Adrenal gland (tissue), 12 donors: Measurements from ENCODE around the gene PTPN1. TPM values are rescaled to one million over a fixed set of nuclear protein-coding genes. Genes with fewer than 3 reads are reported as not detected.

Experiments used
- DNase-seq, 7 donors: peaks; one replicate each; pipeline ENCODE4 v3.0.0-alpha.2; 2019 to 2020
- H3K27ac ChIP-seq, 5 donors: fragments of 200-600 bp; sonication (generic) in 4 of 5; 1 replicate in 3 of 5; 2 replicates in 2 of 5; pipeline versions ENCODE4 v1.5.1 to v1.8.0; 2016 to 2020; ENCODE audit warnings: mild to moderate bottlenecking in 1 of 5
- H3K27me3 ChIP-seq: fragments of 200-600 bp; 2 replicates; pipeline ENCODE4 v1.8.0; 2021
- H3K36me3 ChIP-seq, 2 donors: fragments of 200-600 bp; replicated peaks in 1 of 2; 1 replicate in 1 of 2; 2 replicates in 1 of 2; pipeline versions ENCODE4 v1.5.1 to v1.8.0; 2018 to 2022
- H3K4me1 ChIP-seq, 2 donors: fragments of 200-600 bp; replicated peaks in 1 of 2; 1 replicate in 1 of 2; 2 replicates in 1 of 2; pipeline versions ENCODE4 v1.5.1 to v1.8.0; 2018 to 2021
- H3K4me3 ChIP-seq, 4 donors: fragments of 200-600 bp; sonication (generic) in 3 of 4; one replicate each; pipeline ENCODE4 v1.5.1; 2016 to 2018
- H3K9me3 ChIP-seq, 3 donors: fragments of 200-600 bp; sonication (generic) in 1 of 3; replicated peaks in 1 of 3; 1 replicate in 2 of 3; 2 replicates in 1 of 3; pipeline versions ENCODE4 v1.5.1 to v1.8.0; 2016 to 2021
- POLR2A ChIP-seq, 2 donors: fragments of 450-650 bp; IDR thresholded peaks; one replicate each; pipeline ENCODE4 v1.6.1; 2017; ENCODE audit warnings: antibody characterized with exemption in 2 of 2, mild to moderate bottlenecking in 2 of 2, moderate library complexity in 1 of 2
- WGBS, 4 donors: extraction: QIAGEN DNeasy Blood & Tissue Kit in 2 of 4; methylation state at CpG; one replicate each; pipeline versions ENCODE4 v1.1.5 to v1.1.7; 2013 to 2017; 5-methylcytosine and 5-hydroxymethylcytosine counted together
- intact Hi-C, 2 donors: fragments of 100-400 bp; cut with DNase I; formaldehyde crosslinking; loops; one replicate each; pipeline versions ENCODE4 v1.14.1 to v1.15.0; 2022 to 2023
- polyA plus RNA-seq, 3 donors: library from polyadenylated mRNA; stranded (reverse); fragments of 200-250 nt in 2 of 3; fragments of 350-450 nt in 1 of 3; fragmentation: Illumina TruSeq in 1 of 3; extraction: RNeasy Lipid Tissue Mini Kit (QIAGEN cat#74804) in 1 of 3; gene quantifications; one replicate each; pipeline ENCODE4 v1.2.3, GENCODE V29; 2013 to 2014
- total RNA-seq, 9 donors: library from RNA; depleted of rRNA in 4 of 9; stranded (reverse); fragments of >200 nt in 4 of 9; fragments of 120-200 nt in 1 of 9; fragmentation: NEBNext Ultra II Directional in 1 of 9; extraction: Animal tissue kit (Norgen Biotek cat#: 25700) in 1 of 9; gene quantifications; one replicate each; pipeline versions ENCODE4 v1.1.0 to v1.2.4, GENCODE V29; 2013 to 2023
- TF ChIP-seq, protein P1 (sequence below), 6 experiments: fragments of 450-650 bp in 4 of 6; fragments of 200-600 bp in 2 of 6; sonication (generic) in 1 of 6; IDR thresholded peaks; 1 replicate in 5 of 6; 2 replicates in 1 of 6; pipeline versions ENCODE4 v1.5.1 to v1.8.0; 2016 to 2021; ENCODE audit warnings: antibody characterized with exemption in 6 of 6, mild to moderate bottlenecking in 2 of 6, moderate library complexity in 1 of 6
- donor health status: healthy with polysubstance abuse.
- donor health status: Bipolar disorder and iron deficiency.
- donor health status: DM: yes; HTN: yes; CAD: no.
- donor health status: DM: no; HTN: no; CAD: no.
- donor health status: DM: no; HTN: no; CAD: no.
- donor health status: DM: yes; HTN: yes; CAD: no.

PTPN1 gene
- total and polyA plus RNA-seq, 12 donors, result 17.0 to 49.2 (median 35.8) TPM

DNA sequence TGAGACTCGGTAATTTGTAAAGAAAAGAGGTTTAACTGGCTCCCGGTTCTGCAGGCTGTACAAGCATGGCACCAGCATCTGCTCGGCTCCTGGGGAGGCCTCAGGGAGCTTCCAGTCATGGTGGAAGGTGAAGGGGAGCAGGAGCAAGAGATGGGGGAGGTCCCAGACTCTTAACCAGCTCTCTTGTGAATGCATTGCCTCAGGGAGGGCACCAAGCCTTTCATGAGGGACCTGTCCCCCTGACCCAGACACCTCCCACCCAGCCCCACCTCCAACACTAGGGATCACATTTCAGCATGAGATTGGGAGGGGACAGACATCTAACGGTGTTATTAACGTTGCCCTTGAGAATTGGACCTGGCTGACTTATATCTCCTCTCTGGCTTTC, 68.6 kb downstream of the PTPN1 start:
- peaks cover 0 to 75% of the 10 kb centered on the region in 2 donors for H3K36me3 ChIP-seq
- intact Hi-C loops, result loop anchor here (5.0 kb wide), 3 partner anchors 76 to 391 kb away; no protein-coding TSS in a partner anchor
- H3K4me1 ChIP-seq, result peaks cover 3 to 6% of the 10 kb centered on the region in 2 donors
- 53 to 78% (median 69%) methylated on average over 2 to 5 of the region's 5 CpGs for WGBS, 4 donors
- H3K4me3 ChIP-seq, result no peak overlapping the region
- TF ChIP-seq, protein P1, sequence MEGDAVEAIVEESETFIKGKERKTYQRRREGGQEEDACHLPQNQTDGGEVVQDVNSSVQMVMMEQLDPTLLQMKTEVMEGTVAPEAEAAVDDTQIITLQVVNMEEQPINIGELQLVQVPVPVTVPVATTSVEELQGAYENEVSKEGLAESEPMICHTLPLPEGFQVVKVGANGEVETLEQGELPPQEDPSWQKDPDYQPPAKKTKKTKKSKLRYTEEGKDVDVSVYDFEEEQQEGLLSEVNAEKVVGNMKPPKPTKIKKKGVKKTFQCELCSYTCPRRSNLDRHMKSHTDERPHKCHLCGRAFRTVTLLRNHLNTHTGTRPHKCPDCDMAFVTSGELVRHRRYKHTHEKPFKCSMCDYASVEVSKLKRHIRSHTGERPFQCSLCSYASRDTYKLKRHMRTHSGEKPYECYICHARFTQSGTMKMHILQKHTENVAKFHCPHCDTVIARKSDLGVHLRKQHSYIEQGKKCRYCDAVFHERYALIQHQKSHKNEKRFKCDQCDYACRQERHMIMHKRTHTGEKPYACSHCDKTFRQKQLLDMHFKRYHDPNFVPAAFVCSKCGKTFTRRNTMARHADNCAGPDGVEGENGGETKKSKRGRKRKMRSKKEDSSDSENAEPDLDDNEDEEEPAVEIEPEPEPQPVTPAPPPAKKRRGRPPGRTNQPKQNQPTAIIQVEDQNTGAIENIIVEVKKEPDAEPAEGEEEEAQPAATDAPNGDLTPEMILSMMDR (IDR thresholded peaks at IDR 0.05), result no peak
- TF ChIP-seq POLR2A (IDR thresholded peaks at IDR 0.05), result no peak
- peak in 3 of 7 donors; percentile 10 to 41 (median 17) for DNase-seq
- no peak overlapping the region for H3K27ac ChIP-seq
- no peaks in the 10 kb centered on the region for H3K9me3 ChIP-seq
- no peaks in the 10 kb centered on the region for H3K27me3 ChIP-seq

DNA sequence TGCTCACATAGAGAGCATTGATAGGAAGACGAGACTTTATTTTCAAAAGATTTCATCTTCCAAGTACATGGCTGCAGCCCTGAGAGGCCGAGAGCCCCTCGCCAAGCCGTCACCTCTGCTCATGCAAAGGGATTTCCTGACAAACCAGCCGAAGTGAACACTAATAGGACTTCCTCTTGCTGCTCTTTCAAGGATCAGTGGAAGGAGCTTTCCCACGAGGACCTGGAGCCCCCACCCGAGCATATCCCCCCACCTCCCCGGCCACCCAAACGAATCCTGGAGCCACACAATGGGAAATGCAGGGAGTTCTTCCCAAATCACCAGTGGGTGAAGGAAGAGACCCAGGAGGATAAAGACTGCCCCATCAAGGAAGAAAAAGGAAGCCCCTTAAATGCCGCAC, 69.3 kb downstream of the PTPN1 start:
- Histone ChIP-seq H3K36me3 (peaks cover 0 to 79% of the 10 kb centered on the region in 2 donors), H3K4me1 (peaks cover 0 to 5% of the 10 kb centered on the region in 2 donors), H3K9me3 (no peaks in the 10 kb centered on the region), H3K27me3 (no peaks in the 10 kb centered on the region), H3K27ac (peak overlapping the region in 1 of 5 donors; percentile 15), H3K4me3 (no peak overlapping the region)
- WGBS, 4 donors, result 72 to 85% (median 80%) methylated on average over 9 to 10 of the region's 10 CpGs
- intact Hi-C loops, result loop anchor here (5.0 kb wide), 3 partner anchors 77 to 392 kb away; no protein-coding TSS in a partner anchor
- DNase-seq, result peak in 2 of 7 donors; percentile 7 to 46
- TF ChIP-seq, protein P1 (IDR thresholded peaks at IDR 0.05), result no peak
- no peak for TF ChIP-seq POLR2A (IDR thresholded peaks at IDR 0.05)

DNA sequence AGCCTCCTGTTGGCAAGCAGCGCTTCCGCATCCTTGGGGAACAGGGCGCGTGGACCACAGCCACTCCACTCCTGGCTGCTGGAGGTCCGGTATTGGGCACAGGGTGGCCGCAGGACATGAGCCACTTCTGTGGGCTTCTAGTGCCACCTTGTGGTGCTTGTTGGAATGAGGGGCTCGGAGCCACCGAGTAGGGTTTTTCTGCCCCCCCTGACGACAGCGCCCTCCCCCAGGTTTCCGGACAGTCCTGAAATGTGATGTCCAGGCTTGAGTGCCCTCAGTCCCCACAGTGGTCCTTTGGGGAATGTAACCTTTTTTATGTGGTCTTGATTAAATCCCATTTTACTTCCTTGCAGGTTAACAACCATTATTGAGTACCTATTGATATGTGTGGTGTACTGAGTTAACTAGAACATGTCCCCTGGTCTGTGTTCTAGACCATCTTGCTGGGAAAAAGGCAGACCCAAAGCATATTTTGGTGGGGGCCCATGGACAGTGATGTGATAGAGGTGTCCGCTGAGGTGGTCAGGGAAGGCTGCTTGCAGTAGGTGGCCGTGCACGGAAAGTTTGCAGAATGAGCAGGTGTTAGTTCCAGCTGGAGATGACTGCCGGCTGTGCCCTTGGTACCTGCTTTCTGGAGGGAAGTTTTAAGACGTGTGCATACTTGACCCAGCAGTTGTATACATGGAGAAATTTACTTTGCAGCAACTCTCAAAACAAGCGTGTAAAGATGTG, 70.0 kb downstream of the PTPN1 start:
- TF ChIP-seq, protein P1 (IDR thresholded peaks at IDR 0.05), result peak; percentile 55 to 90 (median 80)
- TF ChIP-seq POLR2A (IDR thresholded peaks at IDR 0.05), result no peak
- Histone ChIP-seq H3K4me1 (peaks cover 0 to 5% of the 10 kb centered on the region in 2 donors), H3K36me3 (peaks cover 0 to 73% of the 10 kb centered on the region in 2 donors), H3K27ac (peak overlapping the region in 2 of 5 donors; percentile 2 to 15), H3K27me3 (no peaks in the 10 kb centered on the region), H3K9me3 (no peaks in the 10 kb centered on the region), H3K4me3 (no peak overlapping the region)
- 48 to 52% (median 49%) methylated on average over 15 to 17 of the region's 17 CpGs for WGBS, 4 donors
- peak; percentile 65 to 89 (median 81) for DNase-seq
- intact Hi-C loops, result loop anchor here in 1 of 2 donors (5.0 kb wide), 1 partner anchor 393 kb away; no protein-coding TSS in a partner anchor

DNA sequence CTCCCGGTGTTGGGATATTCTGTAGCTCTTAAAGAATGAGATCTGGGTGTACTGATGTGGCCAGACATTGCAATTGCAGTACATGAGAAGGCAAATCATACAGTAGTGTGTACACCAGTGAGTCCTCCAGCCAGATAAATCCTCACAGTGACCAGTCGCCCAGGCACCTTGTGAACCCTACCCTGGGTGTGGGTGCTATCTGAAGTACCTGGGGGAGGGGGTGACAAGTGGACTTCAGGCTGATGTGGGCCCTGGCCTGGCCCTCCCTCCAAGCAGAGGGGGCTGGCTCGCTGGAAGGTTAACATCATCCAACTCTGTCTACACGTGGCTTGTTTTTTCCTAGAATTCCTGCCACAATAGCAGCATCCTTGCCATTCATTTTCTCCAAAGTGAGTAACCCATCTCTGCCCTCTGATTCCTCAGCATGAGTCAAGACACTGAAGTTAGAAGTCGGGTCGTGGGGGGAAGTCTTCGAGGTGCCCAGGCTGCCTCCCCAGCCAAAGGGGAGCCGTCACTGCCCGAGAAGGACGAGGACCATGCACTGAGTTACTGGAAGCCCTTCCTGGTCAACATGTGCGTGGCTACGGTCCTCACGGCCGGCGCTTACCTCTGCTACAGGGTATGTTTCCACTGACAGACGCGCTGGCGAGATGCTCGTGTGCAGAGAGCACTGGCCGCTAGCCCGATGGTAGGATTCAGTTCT, 70.8 kb downstream of the PTPN1 start:
- Histone ChIP-seq H3K27me3 (no peaks in the 10 kb centered on the region), H3K36me3 (peaks cover 0 to 76% of the 10 kb centered on the region in 2 donors), H3K27ac (no peak overlapping the region), H3K9me3 (no peaks in the 10 kb centered on the region), H3K4me1 (peaks cover 0 to 2% of the 10 kb centered on the region in 2 donors), H3K4me3 (no peak overlapping the region)
- 83 to 89% (median 84%) methylated on average over 17 to 21 of the region's 21 CpGs for WGBS, 4 donors
- peak in 1 of 7 donors; percentile 22 for DNase-seq
- intact Hi-C loops, result loop anchor here in 1 of 2 donors (5.0 kb wide), 1 partner anchor 394 kb away; no protein-coding TSS in a partner anchor
- TF ChIP-seq, protein P1 (IDR thresholded peaks at IDR 0.05), result no peak
- TF ChIP-seq POLR2A (IDR thresholded peaks at IDR 0.05), result no peak
